Brain microvascular endothelial cell (primary cell): ENCODE results near the gene EPHB6.

Source experiments
- DNase-seq: peaks from one replicate; pipeline ENCODE4 v3.0.0-alpha.2; 2020
- H3K27ac ChIP-seq: fragments of 250-450 bp; sonication (Bioruptor Pico); 2 replicates; pipeline ENCODE4 v1.5.1; 2020; ENCODE audit warnings: mild to moderate bottlenecking, moderate library complexity
- H3K27me3 ChIP-seq: fragments of 250-450 bp; sonication (Bioruptor Pico); replicated peaks from 2 replicates; pipeline ENCODE4 v1.5.1; 2020; ENCODE audit warnings: mild to moderate bottlenecking
- H3K36me3 ChIP-seq: fragments of 250-450 bp; sonication (Bioruptor Pico); replicated peaks from 2 replicates; pipeline ENCODE4 v1.5.1; 2020; ENCODE audit warnings: mild to moderate bottlenecking
- H3K4me3 ChIP-seq: 2 replicates; pipeline ENCODE4 v1.5.1; 2011; ENCODE audit warnings: low read depth, mild to moderate bottlenecking, control low read depth, low read length, moderate library complexity
- in situ Hi-C: cut with HindIII; loops from 2 replicates; pipeline ENCODE4 v1.10.0; 2017; ENCODE audit warnings: low sequenced_read_pairs, low pct_ligation_motif_present
- TF ChIP-seq, protein P1 (sequence below): IDR thresholded peaks from 2 replicates; pipeline ENCODE4 v1.5.1; 2011; ENCODE audit warnings: low read depth, mild to moderate bottlenecking, moderate library complexity, low read length, control low read depth, inconsistent platforms; ENCODE audit errors: missing control alignments

Gene EPHB6

DNA sequence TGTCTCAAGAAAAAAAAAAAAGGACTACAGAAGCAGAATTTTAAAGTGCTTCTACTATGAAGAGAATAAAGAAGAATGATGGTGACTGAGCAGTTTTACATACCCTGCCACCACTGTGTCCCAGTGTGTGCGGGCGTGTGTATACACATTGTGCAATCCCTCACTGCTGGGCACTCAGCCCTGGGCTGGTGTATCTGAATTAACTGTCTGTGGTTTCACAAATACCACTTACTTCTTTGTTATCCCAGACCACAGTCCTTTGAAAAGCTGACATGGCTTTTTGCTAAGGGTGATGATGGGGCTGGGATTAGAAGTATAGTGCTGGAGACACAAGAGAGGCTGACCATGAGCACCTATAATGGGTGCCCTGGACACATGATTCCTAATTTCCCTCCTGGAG, 51.8 kb downstream of the EPHB6 start:
- H3K36me3 ChIP-seq = no peaks in the 10 kb centered on the region
- TF ChIP-seq, protein P1, sequence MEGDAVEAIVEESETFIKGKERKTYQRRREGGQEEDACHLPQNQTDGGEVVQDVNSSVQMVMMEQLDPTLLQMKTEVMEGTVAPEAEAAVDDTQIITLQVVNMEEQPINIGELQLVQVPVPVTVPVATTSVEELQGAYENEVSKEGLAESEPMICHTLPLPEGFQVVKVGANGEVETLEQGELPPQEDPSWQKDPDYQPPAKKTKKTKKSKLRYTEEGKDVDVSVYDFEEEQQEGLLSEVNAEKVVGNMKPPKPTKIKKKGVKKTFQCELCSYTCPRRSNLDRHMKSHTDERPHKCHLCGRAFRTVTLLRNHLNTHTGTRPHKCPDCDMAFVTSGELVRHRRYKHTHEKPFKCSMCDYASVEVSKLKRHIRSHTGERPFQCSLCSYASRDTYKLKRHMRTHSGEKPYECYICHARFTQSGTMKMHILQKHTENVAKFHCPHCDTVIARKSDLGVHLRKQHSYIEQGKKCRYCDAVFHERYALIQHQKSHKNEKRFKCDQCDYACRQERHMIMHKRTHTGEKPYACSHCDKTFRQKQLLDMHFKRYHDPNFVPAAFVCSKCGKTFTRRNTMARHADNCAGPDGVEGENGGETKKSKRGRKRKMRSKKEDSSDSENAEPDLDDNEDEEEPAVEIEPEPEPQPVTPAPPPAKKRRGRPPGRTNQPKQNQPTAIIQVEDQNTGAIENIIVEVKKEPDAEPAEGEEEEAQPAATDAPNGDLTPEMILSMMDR = no peak
- in situ Hi-C loops = no loop called here
- no peaks in the 10 kb centered on the region for H3K27me3 ChIP-seq
- no peak overlapping the region for H3K4me3 ChIP-seq
- DNase-seq = no peak
- no peak overlapping the region for H3K27ac ChIP-seq

DNA sequence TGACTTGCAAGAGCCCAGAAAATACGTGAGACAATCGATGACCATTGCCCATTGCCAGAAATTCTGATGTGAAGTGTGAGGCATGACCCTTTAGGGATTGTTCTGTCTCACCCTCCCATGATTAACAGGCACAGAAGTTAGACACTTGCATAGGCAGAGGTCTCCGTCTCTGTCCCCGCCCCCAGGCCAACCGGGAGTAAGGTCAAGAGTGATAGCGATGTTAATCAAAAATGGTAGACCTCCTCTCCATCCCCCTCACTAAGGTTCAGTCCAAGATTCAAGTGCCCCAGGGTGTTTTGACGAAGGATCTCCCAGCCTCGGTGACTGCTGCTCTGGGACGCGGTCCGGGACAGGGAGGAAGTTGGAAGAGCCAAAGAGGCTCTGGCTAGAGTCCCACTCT, 53.4 kb downstream of the EPHB6 start:
- Histone ChIP-seq H3K27ac (no peak overlapping the region), H3K4me3 (no peak overlapping the region), H3K27me3 (no peaks in the 10 kb centered on the region), H3K36me3 (no peaks in the 10 kb centered on the region)
- no peak for DNase-seq
- in situ Hi-C loops = no loop called here
- TF ChIP-seq, protein P1 = no peak

DNA sequence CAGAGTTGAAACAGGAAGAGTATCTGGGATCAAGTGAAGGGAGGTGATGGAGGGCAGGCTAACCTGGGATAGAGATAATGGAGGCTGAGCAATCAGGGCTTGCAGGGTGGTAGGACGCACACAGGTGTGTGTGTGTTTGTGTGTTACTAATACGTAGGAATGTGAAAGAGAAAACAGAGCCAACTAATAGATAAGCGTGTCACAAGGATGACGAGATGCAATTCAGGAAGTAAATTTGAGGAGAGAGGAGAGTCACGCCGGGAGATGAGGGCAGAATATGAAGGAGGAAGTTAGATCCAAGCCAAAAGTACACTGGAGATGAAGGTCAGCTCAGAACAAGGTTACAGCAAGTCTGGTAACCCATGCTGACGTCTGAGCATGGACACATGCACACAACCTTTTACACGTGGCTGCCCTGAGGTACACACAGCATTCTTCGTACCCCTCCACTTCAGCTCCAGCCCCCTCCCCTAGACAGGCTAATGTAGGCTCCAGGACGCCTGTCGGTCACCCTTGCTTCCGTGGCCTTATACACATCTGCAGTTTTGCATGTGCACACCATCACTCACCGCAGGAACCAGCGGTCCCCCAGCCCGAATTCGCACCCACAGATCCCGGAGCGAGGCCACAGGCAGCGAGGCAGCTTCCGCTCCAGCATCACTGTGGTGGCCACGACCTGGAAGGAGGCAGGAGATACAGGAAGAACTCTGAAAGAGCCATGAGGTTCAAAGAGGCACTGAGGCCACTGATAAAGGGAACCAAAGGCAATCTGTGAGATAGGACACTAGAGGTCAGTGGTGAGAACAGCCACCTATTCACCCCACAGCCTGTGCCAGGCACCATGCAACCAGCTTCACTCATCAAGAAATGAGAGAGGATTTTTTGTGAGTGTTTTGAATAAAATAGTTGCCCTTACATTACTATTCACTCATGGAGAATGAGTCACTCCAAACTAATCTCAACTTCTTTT, 54.3 kb downstream of the EPHB6 start:
- TF ChIP-seq, protein P1 = no peak
- in situ Hi-C loops = no loop called here
- DNase-seq = no peak
- Histone ChIP-seq H3K36me3 (no peaks in the 10 kb centered on the region), H3K27me3 (no peaks in the 10 kb centered on the region), H3K4me3 (no peak overlapping the region), H3K27ac (no peak overlapping the region)

DNA sequence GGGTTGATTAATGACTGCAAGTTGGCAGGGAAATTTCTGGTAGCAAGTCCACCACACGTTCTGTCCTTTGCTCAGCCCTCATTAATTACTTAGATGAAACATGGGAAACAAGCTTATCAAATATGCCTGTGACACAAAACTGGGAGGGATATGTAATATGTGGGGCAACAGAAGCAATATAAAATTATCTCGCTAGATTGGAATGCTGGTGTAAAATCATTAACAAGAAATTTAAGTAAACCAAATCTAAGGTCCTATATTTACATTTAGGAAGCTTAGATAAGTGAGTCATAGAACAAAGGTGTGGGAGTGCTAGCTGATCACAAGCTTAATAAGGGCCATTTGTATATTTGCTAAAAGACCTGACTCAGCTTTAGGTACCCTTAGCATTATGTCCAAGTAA, 55.2 kb downstream of the EPHB6 start:
- no peak for DNase-seq
- H3K36me3 ChIP-seq = no peaks in the 10 kb centered on the region
- in situ Hi-C loops = no loop called here
- TF ChIP-seq, protein P1 = no peak
- H3K4me3 ChIP-seq = no peak overlapping the region
- no peaks in the 10 kb centered on the region for H3K27me3 ChIP-seq
- no peak overlapping the region for H3K27ac ChIP-seq

DNA sequence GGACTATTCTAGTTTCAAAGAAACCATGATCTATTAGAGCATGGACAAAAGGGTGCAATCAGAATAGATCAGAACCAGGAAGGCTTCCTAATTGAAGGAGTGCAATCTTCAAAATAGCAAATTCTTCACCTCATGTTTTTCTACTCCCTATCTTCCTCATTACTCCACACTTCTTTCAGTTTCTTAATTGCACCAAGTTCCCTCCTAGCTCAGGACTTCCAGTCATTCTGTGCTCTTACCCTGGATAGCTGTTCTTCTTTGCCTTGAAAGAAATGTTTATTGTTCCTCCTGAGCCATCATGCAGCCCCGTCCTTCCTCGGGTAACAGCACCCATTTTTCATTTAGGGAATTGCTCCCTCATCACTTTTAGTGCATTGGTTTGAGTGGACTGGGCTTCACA, 55.6 kb downstream of the EPHB6 start:
- TF ChIP-seq, protein P1 = no peak
- DNase-seq = no peak
- Histone ChIP-seq H3K4me3 (no peak overlapping the region), H3K27me3 (no peaks in the 10 kb centered on the region), H3K36me3 (no peaks in the 10 kb centered on the region), H3K27ac (no peak overlapping the region)
- in situ Hi-C loops = no loop called here

DNA sequence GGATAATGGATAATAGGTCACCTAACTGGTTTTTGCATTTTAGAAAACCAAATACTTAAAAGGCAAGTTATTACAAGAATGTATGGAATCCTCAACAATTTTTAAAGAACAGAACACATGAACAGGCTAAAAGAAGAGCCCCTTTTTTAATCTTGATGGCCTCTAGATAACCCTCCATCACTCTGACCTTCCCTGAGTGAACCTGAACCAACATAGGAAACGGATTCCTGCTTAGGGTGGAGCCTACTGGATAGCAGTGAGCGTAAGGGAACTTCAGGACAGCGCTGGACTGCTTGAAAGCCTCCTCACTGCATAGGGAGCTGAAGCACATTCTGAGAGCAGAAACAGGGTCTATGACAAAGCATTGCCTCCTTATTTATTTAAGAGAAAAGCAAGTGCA, 58.2 kb downstream of the EPHB6 start:
- TF ChIP-seq, protein P1 = no peak
- Histone ChIP-seq H3K4me3 (no peak overlapping the region), H3K27me3 (no peaks in the 10 kb centered on the region), H3K27ac (no peak overlapping the region), H3K36me3 (no peaks in the 10 kb centered on the region)
- no peak for DNase-seq
- in situ Hi-C loops = no loop called here
